GM18867 (cell line): ENCODE results near the gene PTGDS.

Source experiments
- ATAC-seq: cut with Tn5 transposase; IDR thresholded peaks from one replicate; pipeline ENCODE4 v1.9.1; 2021; ENCODE audit warnings: mild to moderate bottlenecking, moderate library complexity; ENCODE audit not compliant: unreplicated experiment

PTGDS gene

GRCh38 chr9:136957461-136957860 lies 19.8 kb upstream of the PTGDS start:
- no peak for ATAC-seq

- no peak for ATAC-seq
Measured at GRCh38 chr9:136957901-136958300, 19.4 kb upstream of the PTGDS start.

- no peak for ATAC-seq
Measured at GRCh38 chr9:136958473-136958872, 18.8 kb upstream of the PTGDS start.

- ATAC-seq = no peak
Measured at GRCh38 chr9:136958898-136959850, 18.1 kb upstream of the PTGDS start.

- no peak for ATAC-seq
Measured at GRCh38 chr9:136960212-136960937, 16.9 kb upstream of the PTGDS start.

- ATAC-seq = no peak
Measured at GRCh38 chr9:136960938-136961275, 16.4 kb upstream of the PTGDS start.

- ATAC-seq = no peak
Measured at GRCh38 chr9:136961279-136962065, 15.8 kb upstream of the PTGDS start.

- no peak for ATAC-seq
Measured at GRCh38 chr9:136962163-136962562, 15.1 kb upstream of the PTGDS start.

- no peak for ATAC-seq
Measured at GRCh38 chr9:136962701-136963248, 14.5 kb upstream of the PTGDS start.

- no peak for ATAC-seq
Measured at GRCh38 chr9:136963341-136963740, 14.0 kb upstream of the PTGDS start.

- ATAC-seq = no peak
Measured at GRCh38 chr9:136963751-136964150, 13.6 kb upstream of the PTGDS start.

- ATAC-seq = no peak
Measured at GRCh38 chr9:136964171-136964689, 13.1 kb upstream of the PTGDS start.

- ATAC-seq = no peak
Measured at GRCh38 chr9:136964833-136965422, 12.4 kb upstream of the PTGDS start.

- ATAC-seq = no peak
Measured at GRCh38 chr9:136965771-136966484, 11.4 kb upstream of the PTGDS start.

GRCh38 chr9:136968333-136969127 lies 8.8 kb upstream of the PTGDS start:
- ATAC-seq = no peak

- no peak for ATAC-seq
Measured at GRCh38 chr9:136969150-136969549, 8.2 kb upstream of the PTGDS start.

GRCh38 chr9:136969774-136970173 lies 7.5 kb upstream of the PTGDS start:
- no peak for ATAC-seq

GRCh38 chr9:136970361-136970760 lies 6.9 kb upstream of the PTGDS start:
- no peak for ATAC-seq

GRCh38 chr9:136971746-136972145 lies 5.6 kb upstream of the PTGDS start:
- ATAC-seq = no peak
